SK-N-SH treated with all-trans-retinoic acid at 6 μM for 48 hours (cell line): ENCODE measurements around the gene DNAH8.

Source experiments
- ATAC-seq: fragments of 200-7000 bp; cut with Tn5 transposase; 3 replicates; pipeline ENCODE4 v1.9.1; 2020; ENCODE audit warnings: mild to moderate bottlenecking, moderate library complexity
- BACH2 ChIP-seq: fragments of 250-450 bp; sonication (Bioruptor Pico); IDR thresholded peaks from 2 replicates; pipeline ENCODE4 v1.9.0; 2021; ENCODE audit warnings: mild to moderate bottlenecking, borderline replicate concordance
- CSDC2 ChIP-seq: fragments of 250-450 bp; sonication (Bioruptor Pico); IDR thresholded peaks from 2 replicates; pipeline ENCODE4 v1.5.0; 2020; ENCODE audit warnings: mild to moderate bottlenecking, moderate library complexity
- ESRRG ChIP-seq: fragments of 250-450 bp; sonication (Bioruptor Pico); IDR thresholded peaks from 2 replicates; pipeline ENCODE4 v1.6.1; 2021; ENCODE audit warnings: mild to moderate bottlenecking
- GLIS3 ChIP-seq: fragments of 250-450 bp; sonication (Bioruptor Pico); IDR thresholded peaks from 2 replicates; pipeline ENCODE4 v1.5.0; 2020; ENCODE audit warnings: mild to moderate bottlenecking, moderate library complexity
- ISL1 ChIP-seq: fragments of 250-450 bp; sonication (Bioruptor Pico); IDR thresholded peaks from 2 replicates; pipeline ENCODE4 v2.1.2; 2022; ENCODE audit warnings: mild to moderate bottlenecking, moderate library complexity
- OSR1 ChIP-seq: fragments of 250-450 bp; sonication (Bioruptor Pico); IDR thresholded peaks from 2 replicates; pipeline ENCODE4 v1.8.0; 2022; ENCODE audit warnings: moderate library complexity, mild to moderate bottlenecking, inconsistent platforms
- RARB ChIP-seq: fragments of 250-450 bp; sonication (Bioruptor Pico); IDR thresholded peaks from 2 replicates; pipeline ENCODE4 v1.8.0; 2021; ENCODE audit warnings: mild to moderate bottlenecking, moderate library complexity
- SNAI2 ChIP-seq: fragments of 250-450 bp; sonication (Bioruptor Pico); IDR thresholded peaks from 2 replicates; pipeline ENCODE4 v1.5.0; 2020; ENCODE audit warnings: mild to moderate bottlenecking, moderate library complexity
- TCF4 ChIP-seq: fragments of 250-450 bp; sonication (Bioruptor Pico); IDR thresholded peaks from 2 replicates; pipeline ENCODE4 v1.8.0; 2021; ENCODE audit warnings: mild to moderate bottlenecking, moderate library complexity, borderline replicate concordance
- TOX ChIP-seq: fragments of 250-450 bp; sonication (Bioruptor Pico); IDR thresholded peaks from 2 replicates; pipeline ENCODE4 v1.8.0; 2021; ENCODE audit warnings: mild to moderate bottlenecking, moderate library complexity, borderline replicate concordance
- ZC3H10 ChIP-seq: fragments of 250-450 bp; sonication (Bioruptor Pico); IDR thresholded peaks from 2 replicates; pipeline ENCODE4 v1.5.1; 2021; ENCODE audit warnings: mild to moderate bottlenecking, moderate library complexity
- ZFP3 ChIP-seq: fragments of 250-450 bp; sonication (Bioruptor Pico); IDR thresholded peaks from 2 replicates; pipeline ENCODE4 v1.5.0; 2020; ENCODE audit warnings: mild to moderate bottlenecking, moderate library complexity
- ZFP30 ChIP-seq: fragments of 450-650 bp; formaldehyde crosslinking; IDR thresholded peaks from 2 replicates; pipeline ENCODE4 v1.5.0; 2022; ENCODE audit warnings: mild to moderate bottlenecking, moderate library complexity
- ZNF565 ChIP-seq: fragments of 450-650 bp; formaldehyde crosslinking; conservative IDR thresholded peaks from 2 replicates; pipeline ENCODE4 v1.5.0; 2020; ENCODE audit warnings: low read depth, mild to moderate bottlenecking, moderate library complexity
- ZNF70 ChIP-seq: fragments of 450-650 bp; formaldehyde crosslinking; IDR thresholded peaks from 2 replicates; pipeline ENCODE4 v1.5.0; 2020; ENCODE audit warnings: mild to moderate bottlenecking, moderate library complexity
- ZNF8 ChIP-seq: fragments of 450-650 bp; formaldehyde crosslinking; IDR thresholded peaks from 2 replicates; pipeline ENCODE4 v1.5.0; 2020; ENCODE audit warnings: mild to moderate bottlenecking, moderate library complexity
- TF ChIP-seq, protein P1 (sequence below): fragments of 250-450 bp; sonication (Bioruptor Pico); IDR thresholded peaks from 2 replicates; pipeline ENCODE4 v1.8.0; 2021; ENCODE audit warnings: low read depth, mild to moderate bottlenecking, moderate library complexity, borderline replicate concordance
- TF ChIP-seq, protein P2 (sequence below): fragments of 250-450 bp; sonication (Bioruptor Pico); IDR thresholded peaks from 2 replicates; pipeline ENCODE4 v1.8.0; 2020; ENCODE audit warnings: mild to moderate bottlenecking, moderate library complexity, borderline replicate concordance
- TF ChIP-seq, protein P3 (sequence below): fragments of 250-450 bp; sonication (Bioruptor Pico); IDR thresholded peaks from 2 replicates; pipeline ENCODE4 v1.5.1; 2020; ENCODE audit warnings: low read depth, mild to moderate bottlenecking, moderate library complexity
- TF ChIP-seq, protein P4 (sequence below): fragments of 250-450 bp; sonication (Bioruptor Pico); IDR thresholded peaks from 2 replicates; pipeline ENCODE4 v1.5.0; 2020; ENCODE audit warnings: mild to moderate bottlenecking, moderate library complexity

DNAH8 gene

DNA sequence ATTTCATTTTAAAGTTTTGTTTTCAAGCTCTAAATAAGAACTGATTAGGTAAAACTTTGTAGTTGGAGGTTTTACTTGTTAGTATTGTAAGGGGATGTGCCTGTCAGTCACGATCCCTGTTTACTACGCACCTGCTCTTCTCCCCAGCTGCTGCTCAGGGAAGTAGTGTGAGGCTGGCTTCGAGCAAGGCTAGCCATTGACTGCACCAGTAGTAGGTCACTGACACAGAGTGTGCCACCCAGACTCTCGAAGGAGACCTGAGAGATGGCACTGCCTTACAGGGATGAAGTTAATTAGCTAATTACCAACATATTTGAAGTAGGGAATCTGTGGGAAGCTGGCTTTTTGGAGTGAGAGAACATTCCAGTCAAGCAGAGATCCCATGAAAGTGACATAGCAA lies 89.2 kb downstream of the DNAH8 start:
- TF ChIP-seq ZFP30 (CRISPR knock-in tag) (no peak), ZFP3 (CRISPR knock-in tag) (no peak), TCF4 (no peak), ZC3H10 (no peak), SNAI2 (CRISPR knock-in tag) (no peak), ISL1 (no peak), ZNF565 (CRISPR knock-in tag) (no peak), CSDC2 (no peak), ZNF70 (no peak)
- TF ChIP-seq, protein P1, sequence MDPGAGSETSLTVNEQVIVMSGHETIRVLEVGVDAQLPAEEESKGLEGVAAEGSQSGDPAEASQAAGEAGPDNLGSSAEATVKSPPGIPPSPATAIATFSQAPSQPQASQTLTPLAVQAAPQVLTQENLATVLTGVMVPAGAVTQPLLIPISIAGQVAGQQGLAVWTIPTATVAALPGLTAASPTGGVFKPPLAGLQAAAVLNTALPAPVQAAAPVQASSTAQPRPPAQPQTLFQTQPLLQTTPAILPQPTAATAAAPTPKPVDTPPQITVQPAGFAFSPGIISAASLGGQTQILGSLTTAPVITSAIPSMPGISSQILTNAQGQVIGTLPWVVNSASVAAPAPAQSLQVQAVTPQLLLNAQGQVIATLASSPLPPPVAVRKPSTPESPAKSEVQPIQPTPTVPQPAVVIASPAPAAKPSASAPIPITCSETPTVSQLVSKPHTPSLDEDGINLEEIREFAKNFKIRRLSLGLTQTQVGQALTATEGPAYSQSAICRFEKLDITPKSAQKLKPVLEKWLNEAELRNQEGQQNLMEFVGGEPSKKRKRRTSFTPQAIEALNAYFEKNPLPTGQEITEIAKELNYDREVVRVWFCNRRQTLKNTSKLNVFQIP: no peak
- no peak for ATAC-seq

DNA sequence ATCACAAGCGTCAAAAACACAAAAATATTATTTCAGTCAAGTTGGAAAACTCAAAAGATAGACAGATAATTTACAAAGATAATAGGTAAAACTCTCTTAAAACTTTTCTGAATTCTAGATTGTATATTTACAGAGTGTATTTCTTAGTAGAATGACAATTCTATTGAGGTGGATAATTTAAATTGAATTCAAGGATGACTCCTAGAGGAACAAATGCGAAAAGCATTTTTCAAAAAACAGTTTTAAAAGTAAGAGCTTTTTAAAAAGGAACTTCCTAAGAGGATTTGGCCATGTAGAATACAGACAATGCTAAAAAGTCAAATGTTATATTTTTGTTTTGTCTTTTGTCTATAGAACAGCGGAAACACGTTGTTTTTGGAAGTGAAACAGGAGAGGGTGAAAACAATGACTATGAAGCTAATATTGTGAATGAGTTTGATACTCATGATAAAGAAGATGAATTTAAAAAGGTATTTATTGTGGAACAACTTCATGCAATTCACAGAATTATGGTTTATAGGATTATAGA lies 90.1 kb downstream of the DNAH8 start:
- ATAC-seq: no peak
- TF ChIP-seq RARB (CRISPR knock-in tag) (no peak), GLIS3 (CRISPR knock-in tag) (no peak), TCF4 (no peak), ZNF565 (CRISPR knock-in tag) (no peak), ZFP30 (CRISPR knock-in tag) (no peak), BACH2 (CRISPR knock-in tag) (no peak)

DNA sequence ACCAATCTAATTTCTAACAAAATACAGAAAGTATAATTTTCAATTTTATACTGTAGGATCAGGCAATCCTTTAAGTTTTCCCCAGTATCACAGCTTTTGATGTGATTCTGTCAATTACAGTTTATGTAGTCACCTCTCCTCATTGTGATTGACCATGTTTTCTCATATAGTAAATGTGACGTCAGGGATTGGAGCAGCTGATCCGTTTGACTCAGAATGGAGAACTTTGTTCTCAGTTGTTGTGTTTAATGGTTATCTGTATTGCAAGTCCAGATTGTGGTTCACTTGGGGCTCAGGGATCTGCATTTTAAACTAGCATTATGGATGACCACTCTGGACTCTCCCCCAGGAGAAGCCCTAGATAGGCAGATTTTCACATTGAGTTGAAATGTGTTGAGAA lies 90.6 kb downstream of the DNAH8 start:
- no peak for ATAC-seq

More for the DNA sequence above, 90.6 kb downstream of the DNAH8 start:
- TF ChIP-seq OSR1 (CRISPR knock-in tag) (no peak), TCF4 (no peak), RARB (CRISPR knock-in tag) (no peak), ZNF70 (no peak), ISL1 (no peak), ZC3H10 (no peak), CSDC2 (no peak), SNAI2 (CRISPR knock-in tag) (no peak), ZFP3 (CRISPR knock-in tag) (no peak), TOX (CRISPR knock-in tag) (no peak), ZNF8 (no peak), ESRRG (CRISPR knock-in tag) (no peak)
- TF ChIP-seq, protein P2, sequence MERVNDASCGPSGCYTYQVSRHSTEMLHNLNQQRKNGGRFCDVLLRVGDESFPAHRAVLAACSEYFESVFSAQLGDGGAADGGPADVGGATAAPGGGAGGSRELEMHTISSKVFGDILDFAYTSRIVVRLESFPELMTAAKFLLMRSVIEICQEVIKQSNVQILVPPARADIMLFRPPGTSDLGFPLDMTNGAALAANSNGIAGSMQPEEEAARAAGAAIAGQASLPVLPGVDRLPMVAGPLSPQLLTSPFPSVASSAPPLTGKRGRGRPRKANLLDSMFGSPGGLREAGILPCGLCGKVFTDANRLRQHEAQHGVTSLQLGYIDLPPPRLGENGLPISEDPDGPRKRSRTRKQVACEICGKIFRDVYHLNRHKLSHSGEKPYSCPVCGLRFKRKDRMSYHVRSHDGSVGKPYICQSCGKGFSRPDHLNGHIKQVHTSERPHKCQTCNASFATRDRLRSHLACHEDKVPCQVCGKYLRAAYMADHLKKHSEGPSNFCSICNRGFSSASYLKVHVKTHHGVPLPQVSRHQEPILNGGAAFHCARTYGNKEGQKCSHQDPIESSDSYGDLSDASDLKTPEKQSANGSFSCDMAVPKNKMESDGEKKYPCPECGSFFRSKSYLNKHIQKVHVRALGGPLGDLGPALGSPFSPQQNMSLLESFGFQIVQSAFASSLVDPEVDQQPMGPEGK (CRISPR knock-in tag): no peak
- TF ChIP-seq, protein P1: no peak
- TF ChIP-seq, protein P3, sequence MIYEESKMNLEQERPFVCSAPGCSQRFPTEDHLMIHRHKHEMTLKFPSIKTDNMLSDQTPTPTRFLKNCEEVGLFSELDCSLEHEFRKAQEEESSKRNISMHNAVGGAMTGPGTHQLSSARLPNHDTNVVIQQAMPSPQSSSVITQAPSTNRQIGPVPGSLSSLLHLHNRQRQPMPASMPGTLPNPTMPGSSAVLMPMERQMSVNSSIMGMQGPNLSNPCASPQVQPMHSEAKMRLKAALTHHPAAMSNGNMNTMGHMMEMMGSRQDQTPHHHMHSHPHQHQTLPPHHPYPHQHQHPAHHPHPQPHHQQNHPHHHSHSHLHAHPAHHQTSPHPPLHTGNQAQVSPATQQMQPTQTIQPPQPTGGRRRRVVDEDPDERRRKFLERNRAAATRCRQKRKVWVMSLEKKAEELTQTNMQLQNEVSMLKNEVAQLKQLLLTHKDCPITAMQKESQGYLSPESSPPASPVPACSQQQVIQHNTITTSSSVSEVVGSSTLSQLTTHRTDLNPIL: no peak
- TF ChIP-seq, protein P4, sequence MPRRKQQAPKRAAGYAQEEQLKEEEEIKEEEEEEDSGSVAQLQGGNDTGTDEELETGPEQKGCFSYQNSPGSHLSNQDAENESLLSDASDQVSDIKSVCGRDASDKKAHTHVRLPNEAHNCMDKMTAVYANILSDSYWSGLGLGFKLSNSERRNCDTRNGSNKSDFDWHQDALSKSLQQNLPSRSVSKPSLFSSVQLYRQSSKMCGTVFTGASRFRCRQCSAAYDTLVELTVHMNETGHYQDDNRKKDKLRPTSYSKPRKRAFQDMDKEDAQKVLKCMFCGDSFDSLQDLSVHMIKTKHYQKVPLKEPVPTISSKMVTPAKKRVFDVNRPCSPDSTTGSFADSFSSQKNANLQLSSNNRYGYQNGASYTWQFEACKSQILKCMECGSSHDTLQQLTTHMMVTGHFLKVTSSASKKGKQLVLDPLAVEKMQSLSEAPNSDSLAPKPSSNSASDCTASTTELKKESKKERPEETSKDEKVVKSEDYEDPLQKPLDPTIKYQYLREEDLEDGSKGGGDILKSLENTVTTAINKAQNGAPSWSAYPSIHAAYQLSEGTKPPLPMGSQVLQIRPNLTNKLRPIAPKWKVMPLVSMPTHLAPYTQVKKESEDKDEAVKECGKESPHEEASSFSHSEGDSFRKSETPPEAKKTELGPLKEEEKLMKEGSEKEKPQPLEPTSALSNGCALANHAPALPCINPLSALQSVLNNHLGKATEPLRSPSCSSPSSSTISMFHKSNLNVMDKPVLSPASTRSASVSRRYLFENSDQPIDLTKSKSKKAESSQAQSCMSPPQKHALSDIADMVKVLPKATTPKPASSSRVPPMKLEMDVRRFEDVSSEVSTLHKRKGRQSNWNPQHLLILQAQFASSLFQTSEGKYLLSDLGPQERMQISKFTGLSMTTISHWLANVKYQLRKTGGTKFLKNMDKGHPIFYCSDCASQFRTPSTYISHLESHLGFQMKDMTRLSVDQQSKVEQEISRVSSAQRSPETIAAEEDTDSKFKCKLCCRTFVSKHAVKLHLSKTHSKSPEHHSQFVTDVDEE (CRISPR knock-in tag): no peak
